GM19452 (cell line): Measurements from ENCODE around the gene UMPS.
"Not testable (repeated sequence)": the region's sequence is repeated elsewhere in the genome, so short reads cannot be mapped to it uniquely, and the experiment has no call there.

Experiments
- ATAC-seq: cut with Tn5 transposase; IDR thresholded peaks from one replicate; pipeline ENCODE4 v1.9.1; 2021; ENCODE audit not compliant: unreplicated experiment

UMPS gene

DNA sequence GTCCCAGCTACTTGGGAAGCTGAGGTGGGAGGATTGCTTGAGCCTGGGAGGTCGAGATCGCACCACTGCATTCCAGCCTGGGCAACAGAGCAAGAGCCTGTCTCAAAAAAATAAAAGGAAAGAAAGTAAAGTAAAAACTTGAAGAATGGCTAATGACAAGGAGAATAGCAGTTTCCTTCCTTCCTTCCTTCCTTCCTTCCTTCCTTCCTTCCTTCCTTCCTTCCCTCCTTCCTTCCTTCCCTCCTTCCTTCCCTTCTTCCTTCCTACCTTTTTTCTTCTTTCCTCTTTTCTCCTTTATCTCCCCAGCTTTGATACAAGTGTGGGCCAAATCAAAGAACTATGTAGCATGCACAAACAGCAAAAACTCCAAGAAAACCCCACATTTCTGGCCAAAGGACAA is 23.0 kb upstream of the UMPS start:
- not testable (repeated sequence) for ATAC-seq

DNA sequence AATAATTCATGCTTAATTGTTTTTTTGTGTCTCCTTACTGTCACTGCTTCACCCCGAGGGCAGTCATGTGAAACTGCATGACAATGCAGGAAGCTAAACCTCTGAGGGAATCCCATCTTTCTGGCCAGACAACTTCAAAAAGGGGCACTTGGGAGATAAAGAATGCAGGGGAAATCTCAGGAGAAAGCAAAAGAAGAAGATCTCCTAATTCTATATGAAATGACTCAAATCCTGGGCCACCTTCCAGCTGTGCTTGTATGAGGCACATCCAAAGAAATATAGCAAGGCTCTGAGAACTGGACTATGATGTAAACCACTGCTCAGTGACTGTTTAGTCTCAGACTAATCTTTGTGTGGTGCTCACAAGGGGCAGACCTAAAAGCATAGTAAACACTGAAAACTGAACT is 22.6 kb upstream of the UMPS start:
- ATAC-seq = no peak

DNA sequence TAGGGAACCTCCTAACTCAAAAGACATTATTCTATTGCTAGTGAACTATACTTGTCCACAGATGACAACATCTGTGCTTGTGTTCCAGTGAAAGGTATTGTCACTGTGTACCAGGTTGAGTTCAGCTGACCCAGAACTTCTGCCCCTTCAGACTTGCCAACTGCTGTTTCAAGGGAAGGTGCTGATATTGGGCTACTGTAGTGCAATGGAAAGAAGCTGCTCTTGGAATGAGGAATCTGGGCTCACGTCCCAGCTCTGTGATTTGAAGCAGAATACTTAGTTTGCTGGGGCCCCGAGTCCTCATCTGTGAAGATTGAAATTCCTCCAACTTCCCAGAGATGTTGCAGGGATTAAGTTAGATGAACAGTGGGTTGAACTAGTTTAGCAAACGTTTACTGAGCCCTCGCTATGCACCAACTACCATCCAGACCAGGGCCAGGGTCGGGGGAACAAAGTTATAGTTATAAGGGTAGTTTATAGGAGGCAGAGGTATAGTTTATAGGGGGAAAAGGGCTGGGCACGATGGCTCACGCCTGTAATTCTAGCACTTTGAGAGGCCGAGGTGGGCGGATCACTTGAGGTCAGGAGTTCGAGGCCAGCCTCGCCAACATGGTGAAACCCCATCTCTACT is 15.9 kb upstream of the UMPS start:
- no peak for ATAC-seq

DNA sequence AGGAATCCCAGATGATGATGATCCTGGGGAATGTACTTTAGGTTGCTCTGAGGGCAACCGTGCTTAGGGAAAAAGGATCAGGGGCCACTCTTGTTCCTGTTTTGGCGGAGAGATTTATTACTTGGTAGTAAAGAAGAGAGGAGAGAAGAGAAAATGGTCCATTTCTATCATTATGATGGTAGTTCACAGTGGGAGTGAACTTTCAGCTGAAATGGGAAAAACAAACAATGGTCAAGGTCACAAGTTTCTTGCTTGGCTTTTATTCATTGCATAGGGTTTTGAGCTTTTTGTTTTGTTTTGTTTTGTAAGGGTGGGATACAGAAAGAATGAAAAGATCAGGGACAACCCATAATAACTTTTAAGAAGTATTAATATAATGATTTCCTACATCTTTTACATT is 7.7 kb upstream of the UMPS start:
- ATAC-seq = no peak

DNA sequence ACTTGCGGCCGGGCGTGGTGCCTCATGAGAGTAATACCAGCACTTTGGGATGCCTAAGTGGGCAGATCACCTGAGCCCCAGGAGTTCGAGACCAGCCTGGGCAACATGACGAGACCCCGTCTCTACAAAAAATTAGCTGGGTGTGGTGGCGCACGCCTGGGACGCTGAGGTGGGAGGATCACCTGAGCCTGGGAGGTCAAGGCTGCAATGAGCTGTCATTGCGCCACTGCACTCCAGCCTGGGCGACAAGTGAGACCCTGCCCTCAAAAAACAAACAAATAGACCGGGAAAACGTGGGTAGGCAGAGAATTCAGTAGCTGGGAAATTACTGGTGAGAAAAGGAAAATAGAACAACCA is 667 bp downstream of the UMPS start:
- no peak for ATAC-seq

DNA sequence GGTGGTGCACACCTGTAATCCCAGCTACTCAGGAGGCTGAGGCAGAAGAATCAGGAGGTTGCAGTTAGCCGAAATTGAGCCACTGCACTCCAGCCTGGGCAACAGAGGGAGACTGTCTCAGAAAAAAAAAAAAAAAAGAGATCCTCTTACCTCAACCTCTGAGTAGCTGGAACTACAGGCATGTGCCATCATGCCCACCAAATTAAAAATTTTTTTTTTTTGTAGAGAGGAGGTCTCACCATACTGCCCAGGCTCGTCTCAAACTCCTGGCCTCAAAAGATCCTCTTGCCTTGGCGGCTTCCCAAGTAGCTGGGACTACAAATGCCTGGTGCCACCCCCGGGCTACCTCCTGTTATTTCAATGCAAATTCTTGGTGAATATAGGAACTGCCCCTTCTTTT is 1.5 kb downstream of the UMPS start:
- no peak for ATAC-seq

DNA sequence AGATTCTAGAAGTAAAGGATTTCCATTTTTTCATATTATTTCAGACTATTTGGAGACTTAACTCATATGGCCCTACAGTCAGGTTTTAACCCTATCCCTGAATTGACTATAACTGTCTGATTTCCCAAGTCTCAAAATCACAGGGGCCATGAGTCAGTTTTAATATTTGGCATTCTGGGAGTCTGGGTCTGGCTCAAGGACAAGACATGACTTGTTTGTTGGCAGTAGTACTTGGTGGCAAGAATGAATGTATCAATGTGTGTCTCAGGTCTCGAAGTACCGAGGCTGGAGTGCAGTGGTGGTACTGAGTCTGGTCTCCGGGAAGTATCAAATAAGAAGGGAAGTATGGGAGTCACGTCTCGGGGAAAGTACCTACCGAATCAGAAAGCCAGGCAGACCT is 10.8 kb downstream of the UMPS start:
- no peak for ATAC-seq

DNA sequence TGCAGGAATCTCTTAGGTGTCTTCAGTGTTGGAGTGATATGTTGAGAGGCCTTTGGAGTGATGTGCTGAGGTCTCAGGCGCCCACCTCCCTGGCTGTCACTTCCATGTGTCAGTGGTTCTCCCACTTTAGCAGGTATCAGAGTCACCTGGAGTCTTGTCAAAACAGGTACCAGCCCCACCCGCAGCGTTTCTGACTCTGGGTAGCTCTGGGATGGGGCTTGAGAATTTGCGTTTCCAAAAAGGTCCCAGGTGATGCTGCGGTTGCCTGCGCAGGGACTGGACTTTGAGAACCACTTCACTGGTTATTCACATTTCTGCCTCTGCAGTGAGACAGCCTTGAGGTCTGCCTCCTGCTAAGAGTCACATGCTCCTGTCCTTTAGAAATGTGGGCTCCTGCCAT is 15.5 kb downstream of the UMPS start:
- no peak for ATAC-seq

DNA sequence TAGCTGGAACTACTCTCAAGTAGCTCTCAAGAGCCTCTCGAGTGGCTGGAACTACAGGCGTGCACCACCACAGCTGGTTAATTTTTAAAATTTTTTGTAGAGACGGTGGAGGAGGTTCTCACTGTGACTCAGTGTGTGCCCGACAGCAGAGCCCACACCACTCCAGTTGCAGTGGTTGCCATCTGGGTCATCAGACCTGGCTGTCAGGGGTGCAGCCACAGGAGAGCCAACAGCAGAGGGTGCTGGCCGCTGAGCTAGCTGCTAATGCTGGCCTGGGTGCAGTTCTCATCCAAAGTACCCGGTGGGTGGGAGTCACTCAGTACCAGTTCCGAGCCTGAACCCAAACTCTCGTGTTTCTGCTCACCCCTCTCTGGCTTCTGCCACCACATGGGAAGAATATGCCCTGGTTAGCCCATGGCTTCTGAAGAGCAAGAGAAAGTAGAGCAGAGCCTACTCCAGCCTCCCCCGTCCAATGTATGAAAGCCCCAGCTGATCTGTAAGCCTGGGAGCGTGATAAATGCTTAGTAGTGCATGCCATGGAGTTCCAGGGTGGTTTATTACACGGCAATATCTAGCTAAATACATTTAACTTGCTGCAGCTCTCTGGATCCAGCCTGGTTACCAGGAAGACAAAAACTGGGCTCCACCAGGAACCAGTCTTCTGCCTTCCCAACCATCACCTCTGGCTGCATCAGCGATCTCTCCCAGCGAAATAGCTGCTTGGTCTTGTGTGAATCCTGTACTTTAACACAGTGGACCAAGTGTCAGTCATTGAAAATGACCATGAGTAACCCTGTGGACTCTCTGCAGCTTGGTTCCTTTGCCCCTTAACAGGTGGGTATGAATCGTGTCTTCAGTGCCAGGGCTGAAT is 17.1 kb downstream of the UMPS start:
- ATAC-seq = no peak

DNA sequence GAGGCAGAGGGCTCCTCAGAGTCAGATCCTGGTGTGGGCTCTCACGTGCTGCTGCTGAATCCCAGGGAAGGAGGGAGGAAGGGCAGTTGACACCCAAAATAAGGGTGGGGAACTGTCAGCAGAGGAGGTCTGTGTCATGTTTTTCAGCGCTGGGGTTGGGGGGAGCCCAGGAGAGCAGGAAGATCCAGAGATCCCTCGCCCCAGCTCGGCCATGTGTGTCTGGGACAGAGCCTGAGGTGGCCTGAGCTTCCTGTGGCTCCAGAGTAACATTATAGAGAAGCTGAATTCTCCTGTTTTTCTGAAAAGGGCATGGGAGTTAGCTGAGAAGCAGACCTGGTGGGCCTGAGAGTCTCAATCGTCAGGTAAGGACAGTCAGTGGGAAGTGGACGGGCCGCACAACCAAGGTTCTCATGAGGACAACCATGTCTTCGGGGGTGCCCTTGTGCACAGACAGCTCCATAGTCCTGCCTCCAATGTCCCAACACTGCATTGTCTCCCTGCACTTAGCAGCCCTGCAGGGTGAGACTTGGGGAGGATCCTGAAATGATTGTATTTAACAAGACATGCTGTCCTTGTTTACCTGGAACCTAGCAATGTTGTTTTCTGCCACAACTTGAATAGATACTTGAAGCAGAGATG is 18.4 kb downstream of the UMPS start:
- no peak for ATAC-seq

DNA sequence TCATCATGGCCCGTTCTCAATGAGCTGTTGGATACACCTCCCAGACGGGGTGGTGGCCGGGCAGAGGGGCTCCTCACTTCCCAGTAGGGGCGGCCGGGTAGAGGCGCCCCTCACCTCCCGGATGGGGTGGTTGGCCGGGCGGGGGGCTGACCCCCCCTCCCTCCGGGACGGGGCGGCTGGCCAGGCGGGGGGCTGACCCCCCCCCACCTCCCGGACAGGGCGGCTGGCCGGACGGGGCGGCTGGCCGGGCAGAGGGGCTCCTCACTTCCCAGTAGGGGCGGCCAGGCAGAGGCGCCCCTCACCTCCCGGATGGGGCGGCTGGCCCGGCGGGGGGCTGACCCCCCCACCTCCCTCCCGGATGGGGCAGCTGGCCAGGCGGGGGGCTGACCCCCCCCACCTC is 19.6 kb downstream of the UMPS start:
- ATAC-seq = not testable (repeated sequence)

DNA sequence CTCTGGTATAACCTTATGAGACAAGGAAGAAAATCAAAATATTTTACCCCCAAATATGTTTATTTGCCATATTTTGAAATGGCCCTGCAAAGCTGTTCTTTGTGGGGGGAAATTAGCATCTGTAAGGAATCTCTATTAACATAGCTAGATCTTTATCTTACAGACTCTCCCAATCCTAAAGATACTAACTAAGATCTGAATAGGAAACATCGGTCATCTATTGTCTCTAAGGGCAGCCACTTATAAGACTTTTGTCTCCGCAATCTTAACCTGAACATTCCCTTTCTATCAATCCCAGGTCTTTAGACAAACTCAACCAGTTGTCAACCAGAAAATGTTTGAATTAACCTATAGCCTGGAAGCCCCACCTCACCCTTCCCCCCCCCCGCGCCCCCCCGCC is 21.2 kb downstream of the UMPS start:
- no peak for ATAC-seq

DNA sequence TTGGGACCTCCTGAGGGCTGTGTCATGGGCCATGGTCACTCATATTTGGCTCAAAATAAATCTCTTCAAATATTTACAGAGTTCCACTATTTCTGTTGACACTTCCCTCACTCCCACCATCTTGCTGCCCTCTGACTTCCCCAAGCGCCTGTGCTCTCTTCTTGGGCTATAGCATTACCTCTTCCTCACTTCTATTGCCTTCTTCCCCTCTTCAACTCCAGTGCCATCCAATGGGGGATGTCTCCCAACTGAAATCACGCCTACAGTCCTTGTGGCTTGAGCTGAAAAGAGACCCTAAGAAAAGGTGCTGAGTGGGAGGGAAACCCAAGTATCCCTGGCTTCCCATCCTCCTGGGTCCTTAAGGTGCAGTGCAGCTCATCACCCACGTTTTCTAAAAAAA is 21.8 kb downstream of the UMPS start:
- no peak for ATAC-seq

DNA sequence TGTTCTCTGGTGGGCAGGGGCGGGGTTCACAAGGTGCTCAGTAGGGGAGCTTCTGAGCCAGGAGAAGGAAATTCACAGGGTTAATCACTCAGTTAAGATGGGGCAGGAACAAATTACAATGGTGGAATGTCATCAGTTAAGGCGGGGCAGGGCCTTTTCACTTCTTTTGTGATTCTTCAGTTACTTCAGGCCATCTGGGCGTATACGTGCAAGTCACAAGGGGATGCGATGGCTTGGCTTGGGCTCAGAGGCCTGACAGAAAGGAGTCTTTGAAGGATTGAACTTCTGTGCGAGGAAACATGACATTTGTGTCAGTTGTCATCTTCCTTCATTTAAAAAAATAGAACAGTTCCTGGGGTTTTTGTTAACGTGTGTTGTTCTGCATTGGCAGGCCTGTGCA is 27.7 kb downstream of the UMPS start:
- ATAC-seq = not testable (repeated sequence)

DNA sequence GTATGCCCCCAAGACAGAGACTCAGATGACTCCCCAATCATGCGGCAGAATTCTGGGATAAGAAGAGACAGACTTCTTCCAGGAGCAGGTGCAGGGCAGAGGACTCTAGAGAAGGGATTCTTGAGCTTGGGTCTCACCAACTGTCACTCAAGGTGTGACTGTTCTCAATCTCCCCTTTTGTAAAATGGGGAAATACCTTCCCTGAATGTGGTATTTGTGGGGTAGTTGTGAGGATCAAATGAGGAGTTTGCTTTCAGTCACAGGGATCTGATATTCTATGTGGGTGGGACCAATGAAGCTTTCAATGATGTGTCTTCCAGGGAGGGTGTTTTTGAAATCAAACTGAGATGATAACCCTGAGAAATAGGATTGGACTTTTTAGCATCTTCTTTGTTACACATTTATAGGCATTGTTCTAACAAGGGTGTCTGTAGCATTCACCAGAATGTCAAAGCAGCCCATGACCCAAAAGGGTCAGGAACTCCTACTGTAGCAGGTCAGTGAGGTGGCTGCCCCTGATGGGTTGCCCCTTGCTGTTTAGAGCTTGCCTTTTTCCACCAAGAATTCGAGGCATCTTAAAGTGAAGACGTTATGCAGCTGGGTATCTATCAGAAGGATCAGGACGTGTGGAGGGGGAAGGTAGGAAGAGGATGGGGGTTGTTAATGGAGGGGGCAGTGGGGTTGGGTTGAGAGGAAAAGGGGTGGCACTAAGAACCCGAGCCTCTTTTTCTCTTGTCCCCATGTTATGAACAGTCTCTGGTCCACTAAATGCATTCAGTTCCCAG is 28.8 kb downstream of the UMPS start:
- ATAC-seq = no peak

DNA sequence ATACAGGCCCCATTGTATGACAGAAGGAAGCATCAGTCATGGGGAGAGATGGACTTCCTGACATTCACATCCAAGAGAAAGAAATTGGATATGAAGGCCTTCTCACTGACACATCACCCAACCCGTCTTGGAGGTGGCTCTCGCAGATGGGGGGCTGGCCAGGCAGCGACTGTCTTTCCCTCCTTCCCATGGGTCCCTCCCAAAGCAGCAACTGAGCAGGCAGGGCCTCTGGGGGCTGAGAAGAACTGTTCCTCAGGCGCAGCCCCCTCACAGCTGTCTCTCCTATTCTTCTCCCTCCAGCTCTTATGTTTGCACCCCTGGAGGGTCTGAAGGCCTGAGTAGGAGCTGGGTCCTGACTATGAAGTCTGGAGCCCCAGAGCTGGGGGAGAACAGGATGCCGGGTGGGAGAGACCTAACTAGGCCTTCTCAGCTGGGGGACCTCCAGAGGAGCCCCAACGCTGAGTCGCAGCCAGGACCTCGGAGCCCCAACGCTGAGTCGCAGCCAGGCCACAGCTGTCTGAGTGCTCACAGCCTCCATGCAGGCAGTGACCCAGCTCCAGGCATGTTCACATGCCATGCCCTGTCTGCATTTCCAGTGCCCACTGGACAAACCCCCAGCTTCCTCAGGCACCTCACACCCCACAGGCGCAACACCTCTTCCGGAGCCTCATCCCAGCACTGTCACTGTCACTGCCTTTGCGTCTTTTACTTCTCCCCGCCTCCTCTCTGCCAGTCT is 29.6 kb downstream of the UMPS start:
- no peak for ATAC-seq

DNA sequence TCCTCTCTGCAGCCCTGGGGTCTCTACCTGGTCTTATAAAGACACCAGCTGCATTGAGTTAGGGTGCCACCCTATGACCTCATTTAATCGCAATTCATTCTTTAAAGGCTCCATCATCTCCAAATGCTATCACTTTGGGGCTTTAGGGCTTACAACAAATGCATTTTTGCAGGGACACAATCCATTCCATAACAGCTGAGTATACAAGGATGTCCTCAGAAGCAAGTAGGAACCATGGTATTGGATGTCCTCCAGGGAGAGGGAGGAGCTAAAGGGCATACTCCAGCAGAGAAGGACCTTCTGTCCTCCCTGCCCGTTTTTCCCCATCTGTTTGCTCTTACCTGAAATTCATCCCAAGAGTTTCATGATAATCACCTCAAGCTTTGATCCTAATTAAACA is 30.3 kb downstream of the UMPS start:
- no peak for ATAC-seq

DNA sequence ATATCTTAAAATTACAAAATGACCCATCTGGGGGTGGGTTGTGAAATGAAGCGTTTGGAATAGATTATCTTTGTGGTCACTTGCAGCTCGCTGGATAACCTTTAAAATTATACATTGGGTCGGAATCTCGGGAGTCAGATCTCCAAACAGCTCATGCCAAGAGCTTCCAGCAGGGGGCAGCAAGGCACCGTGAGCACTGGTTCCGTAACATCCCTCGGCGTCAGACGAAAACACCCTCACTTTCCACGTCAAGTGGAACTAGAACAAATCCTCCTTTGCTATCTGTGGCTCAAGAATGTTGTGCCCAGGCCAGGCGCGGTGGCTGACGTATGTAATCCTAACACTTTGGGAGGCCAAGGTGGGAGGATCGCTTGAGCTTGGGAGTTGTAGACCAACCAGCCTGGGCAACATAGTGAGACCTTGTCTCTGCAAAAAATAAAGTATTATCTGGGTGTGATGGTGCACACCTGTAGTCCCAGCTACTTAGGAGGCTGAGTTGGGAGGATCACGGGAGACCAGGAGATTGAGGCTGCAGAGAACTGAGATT is 31.1 kb downstream of the UMPS start:
- no peak for ATAC-seq

DNA sequence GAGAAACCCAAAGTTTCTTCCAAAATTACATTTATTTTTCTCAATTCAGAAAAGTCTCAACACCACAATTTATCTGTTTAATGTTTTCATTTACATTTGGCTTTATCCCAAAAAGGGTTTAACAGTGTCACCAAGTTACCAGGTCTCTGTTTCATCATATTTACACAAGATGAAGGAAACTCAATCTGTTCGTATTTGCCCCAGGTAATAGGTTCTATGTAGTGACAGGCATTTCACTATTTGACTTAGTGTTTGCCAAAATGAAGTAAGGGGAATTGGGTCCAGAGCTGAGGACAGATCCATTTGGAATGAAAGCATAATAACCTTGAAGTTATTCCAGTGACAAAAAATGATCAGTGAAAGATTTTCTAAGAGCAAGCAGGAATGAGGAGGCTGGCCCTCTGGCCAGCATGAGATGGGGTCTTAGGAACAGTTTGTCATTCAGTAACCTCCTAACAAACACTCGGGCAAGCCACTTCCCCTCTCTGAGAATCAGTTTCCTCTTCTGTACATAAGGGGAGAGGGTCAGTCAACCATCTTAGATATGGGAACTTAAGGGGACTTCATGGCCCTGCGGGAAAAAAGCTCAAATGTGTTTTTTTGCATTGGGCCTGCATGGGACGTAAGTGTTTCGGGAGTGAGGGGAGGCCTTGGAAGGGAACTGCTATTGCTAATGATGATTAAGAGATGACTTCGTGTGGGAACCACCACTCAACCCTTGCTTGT is 31.8 kb downstream of the UMPS start:
- ATAC-seq = no peak

DNA sequence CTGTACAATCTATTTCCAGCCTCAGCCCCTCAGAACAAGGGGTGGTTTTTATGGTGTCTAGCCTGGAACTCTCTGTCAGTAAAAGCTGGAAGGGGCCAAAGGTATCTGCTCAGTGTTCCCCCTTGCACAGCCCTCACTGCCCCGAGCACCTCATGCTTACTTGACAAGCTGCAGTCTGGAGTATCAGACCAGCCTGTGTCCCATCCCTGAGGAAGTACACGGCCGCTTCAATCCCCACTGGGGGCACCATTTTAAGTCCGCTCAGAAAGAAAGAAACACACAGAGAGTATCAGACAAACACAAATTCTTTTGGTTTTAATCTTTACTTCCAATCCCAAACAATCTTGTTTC is 32.4 kb downstream of the UMPS start:
- no peak for ATAC-seq
